Naive thymus-derived CD4-positive, alpha-beta T cell (primary cell): Measurements from ENCODE around the gene ACP5. TPM values are rescaled to one million over a fixed set of nuclear protein-coding genes. Genes with fewer than 3 reads are reported as not detected.
"Not testable (repeated sequence)": the region's sequence is repeated elsewhere in the genome, so short reads cannot be mapped to it uniquely, and the experiment has no call there.

Source experiments
- ATAC-seq: fragments of 150-1000 bp; cut with Tn5 transposase; 2 replicates; pipeline ENCODE4 v1.10.0; 2021; ENCODE audit warnings: mild to moderate bottlenecking, moderate library complexity
- CTCF ChIA-PET: fragments of 350-600 bp; sonication (Branson Sonifier 250); formaldehyde crosslinking; loops from one replicate; lab custom pipeline; 2021; ENCODE audit warnings: antibody characterized with exemption; lab: Charles Lee
- POLR2A ChIA-PET: fragments of 350-600 bp; sonication (Branson Sonifier 250); formaldehyde crosslinking; loops from one replicate; lab custom pipeline; 2021; ENCODE audit warnings: antibody characterized with exemption, inconsistent platforms; lab: Charles Lee
- DNase-seq, 9 donors: peaks; one replicate each; pipeline versions ENCODE4 v3.0.0 to v3.0.0-alpha.2; 2020 to 2022; ENCODE audit warnings: mixed read lengths in 1 of 9
- H3K27ac ChIP-seq: one replicate; pipeline ENCODE4 v1.7.0; 2013; ENCODE audit warnings: mild to moderate bottlenecking, low read depth, low read length, moderate library complexity
- H3K27me3 ChIP-seq, 2 donors: one replicate each; pipeline ENCODE4 v1.7.0; 2013; ENCODE audit warnings: low read length in 2 of 2, mild to moderate bottlenecking in 2 of 2, moderate library complexity in 2 of 2; ENCODE audit not compliant: control insufficient read depth in 2 of 2, insufficient read depth in 2 of 2
- H3K36me3 ChIP-seq, 3 experiments: 1 replicate in 2 of 3; 2 replicates in 1 of 3; pipeline ENCODE4 v1.7.0; 2013; ENCODE audit warnings: low read length in 3 of 3, mild to moderate bottlenecking in 3 of 3, moderate library complexity in 1 of 3; ENCODE audit not compliant: insufficient read depth in 3 of 3, control insufficient read depth in 2 of 3
- H3K4me1 ChIP-seq, 2 donors: one replicate each; pipeline ENCODE4 v1.7.0; 2013; ENCODE audit warnings: low read length in 2 of 2, mild to moderate bottlenecking in 2 of 2, moderate library complexity in 1 of 2; ENCODE audit not compliant: control insufficient read depth in 2 of 2, insufficient read depth in 2 of 2
- H3K4me3 ChIP-seq: 2 replicates; pipeline ENCODE4 v1.7.0; 2013; ENCODE audit warnings: mild to moderate bottlenecking, low read length
- H3K9me3 ChIP-seq, 3 experiments: 1 replicate in 2 of 3; 2 replicates in 1 of 3; pipeline ENCODE4 v1.7.0; 2013; ENCODE audit warnings: low read length in 3 of 3; ENCODE audit not compliant: control insufficient read depth in 2 of 3
- H3K27ac Mint-ChIP-seq, 9 donors: one replicate each; pipeline ENCODE4 v1.8.0; 2020 to 2022; ENCODE audit warnings: mixed read lengths in 9 of 9, mild to moderate bottlenecking in 8 of 9, moderate library complexity in 5 of 9, inconsistent platforms in 2 of 9
- H3K27me3 Mint-ChIP-seq, 5 donors: one replicate each; pipeline ENCODE4 v1.8.0; 2021 to 2022; ENCODE audit warnings: mixed read lengths in 5 of 5, mild to moderate bottlenecking in 1 of 5
- H3K36me3 Mint-ChIP-seq, 5 donors: one replicate each; pipeline ENCODE4 v1.8.0; 2020 to 2022; ENCODE audit warnings: mixed read lengths in 5 of 5, mild to moderate bottlenecking in 3 of 5, inconsistent platforms in 1 of 5
- H3K4me1 Mint-ChIP-seq, 7 donors: one replicate each; pipeline ENCODE4 v1.8.0; 2020 to 2022; ENCODE audit warnings: mixed read lengths in 7 of 7, mild to moderate bottlenecking in 3 of 7, inconsistent platforms in 1 of 7
- H3K4me3 Mint-ChIP-seq, 10 donors: one replicate each; pipeline ENCODE4 v1.8.0; 2020 to 2022; ENCODE audit warnings: mild to moderate bottlenecking in 10 of 10, mixed read lengths in 10 of 10, moderate library complexity in 6 of 10, inconsistent platforms in 2 of 10
- H3K9me3 Mint-ChIP-seq, 11 donors: one replicate each; pipeline ENCODE4 v1.8.0; 2020 to 2022; ENCODE audit warnings: mixed read lengths in 11 of 11, mild to moderate bottlenecking in 4 of 11, inconsistent platforms in 1 of 11, moderate library complexity in 1 of 11
- intact Hi-C, 2 donors: fragments of 100-400 bp; cut with micrococcal nuclease; formaldehyde crosslinking; loops; one replicate each; pipeline ENCODE4 v1.15.1; 2023
- polyA plus RNA-seq, 2 donors: library from polyadenylated mRNA; unstranded; fragments of 300-500 nt; fragmentation: Illumina TruSeq; gene quantifications; one replicate each; pipeline ENCODE4 v1.2.3, GENCODE V29; 2021
- total RNA-seq, 6 experiments: library from RNA in 5 of 6; stranded (reverse) in 5 of 6; gene quantifications; 1 replicate in 5 of 6; 2 replicates in 1 of 6; pipeline ENCODE4 v1.2.3 and lab custom pipeline; 2021 to 2026

Gene ACP5
- total and polyA plus RNA-seq, 7 experiments from 2014 or later: 14.7 to 29.6 (median 21.5) TPM

DNA sequence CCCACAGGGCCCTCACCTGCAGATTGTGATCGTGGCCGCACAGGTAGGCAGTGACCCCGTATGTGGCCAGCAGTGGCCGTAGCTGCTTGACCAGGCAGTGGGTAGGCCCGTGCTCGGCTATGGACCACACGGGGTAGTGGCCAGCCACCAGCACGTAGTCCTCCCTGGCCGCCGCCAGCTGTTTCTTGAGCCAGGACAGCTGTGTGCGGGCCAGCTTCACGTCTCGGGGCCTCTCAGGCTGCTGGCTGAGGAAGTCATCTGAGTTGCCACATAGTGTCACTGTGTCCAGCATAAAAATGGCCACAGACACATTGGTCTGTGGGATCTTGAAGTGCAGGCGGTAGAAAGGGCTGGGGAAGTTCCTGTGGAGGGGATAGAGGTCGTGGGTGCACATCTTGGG lies 1.2 kb downstream of the ACP5 start:
- Mint-ChIP-seq H3K4me1 (peaks cover 5 to 36% (median 22%) of the 10 kb centered on the region in 7 donors), H3K36me3 (peaks cover 0 to 15% (median 0%) of the 10 kb centered on the region in 5 donors), H3K9me3 (no peaks in the 10 kb centered on the region), H3K27me3 (no peaks in the 10 kb centered on the region), H3K27ac (peak overlapping the region in 6 of 9 donors; percentile 9 to 75 (median 58)), H3K4me3 (peak overlapping the region in 4 of 10 donors; percentile 12 to 45 (median 36))
- Histone ChIP-seq H3K27me3 (no peaks in the 10 kb centered on the region), H3K36me3 (peaks cover 0 to 18% (median 0%) of the 10 kb centered on the region in 3 experiments), H3K4me3 (no peak overlapping the region), H3K4me1 (peaks cover 5 to 29% of the 10 kb centered on the region in 2 donors), H3K27ac (no peak overlapping the region), H3K9me3 (no peaks in the 10 kb centered on the region)
- DNase-seq: no peak
- no peak for ATAC-seq
- ChIA-PET POLR2A (no interaction called here), CTCF (interaction anchor here (0.5 to 0.6 kb wide), 2 partner anchors 32 to 586 kb away, joined by 3 to 4 read pairs; partner anchors contain the start of gene ZNF136)
- intact Hi-C loops: no loop called here

- H3K27ac ChIP-seq: no peak overlapping the region
- Mint-ChIP-seq H3K4me1 (peaks cover 0 to 23% (median 16%) of the 10 kb centered on the region in 7 donors), H3K36me3 (peaks cover 0 to 15% (median 0%) of the 10 kb centered on the region in 5 donors), H3K4me3 (no peak overlapping the region), H3K27me3 (no peaks in the 10 kb centered on the region), H3K9me3 (no peaks in the 10 kb centered on the region), H3K27ac (peak overlapping the region in 3 of 9 donors; percentile 25 to 55 (median 48))
- DNase-seq: no peak
- peaks cover 0 to 18% (median 0%) of the 10 kb centered on the region in 3 experiments for H3K36me3 ChIP-seq
- CTCF ChIA-PET: interaction anchor here (0.5 kb wide), 1 partner anchor 1154 kb away, joined by 4 read pairs; no protein-coding TSS in a partner anchor
- intact Hi-C loops: no loop called here
- no peak for ATAC-seq
- POLR2A ChIA-PET: no interaction called here
- H3K4me3 ChIP-seq: no peak overlapping the region
- H3K27me3 ChIP-seq: no peaks in the 10 kb centered on the region
- H3K4me1 ChIP-seq: peaks cover 5 to 14% of the 10 kb centered on the region in 2 donors
- no peaks in the 10 kb centered on the region for H3K9me3 ChIP-seq
Measured at GRCh38 chr19:11574689-11575088, 2.8 kb downstream of the ACP5 start.

- Mint-ChIP-seq H3K4me1 (peaks cover 0 to 18% (median 15%) of the 10 kb centered on the region in 7 donors), H3K36me3 (peaks cover 0 to 15% (median 0%) of the 10 kb centered on the region in 5 donors)
- H3K36me3 ChIP-seq: peaks cover 0 to 18% (median 0%) of the 10 kb centered on the region in 3 experiments
- H3K27ac Mint-ChIP-seq, H3K4me3 Mint-ChIP-seq, POLR2A ChIA-PET, H3K4me3 ChIP-seq, CTCF ChIA-PET, H3K4me1 ChIP-seq, DNase-seq, H3K9me3 ChIP-seq, H3K27ac ChIP-seq, intact Hi-C loops, H3K27me3 ChIP-seq, H3K9me3 Mint-ChIP-seq, ATAC-seq, H3K27me3 Mint-ChIP-seq: not testable (repeated sequence)
Measured at GRCh38 chr19:11573763-11574162, 3.7 kb downstream of the ACP5 start.

DNA sequence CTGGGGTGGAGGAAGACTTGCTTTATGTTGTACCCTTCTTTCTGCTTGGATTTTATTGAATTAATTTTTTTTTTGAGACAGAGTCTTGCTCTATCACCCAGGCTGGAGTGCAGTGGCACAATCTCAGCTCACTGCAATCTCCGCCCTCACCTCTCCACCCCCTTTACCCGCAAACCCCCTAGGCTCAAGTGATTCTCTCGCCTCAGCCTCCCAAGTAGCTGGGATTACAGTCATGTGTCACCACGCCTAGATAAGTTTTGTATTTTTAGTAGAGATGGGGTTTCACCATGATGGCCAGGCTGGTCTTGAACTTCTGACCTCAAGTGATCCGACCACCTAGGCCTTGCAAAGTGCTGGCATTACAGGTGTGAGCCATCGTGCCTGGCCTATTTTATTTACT lies 4.1 kb downstream of the ACP5 start:
- H3K9me3 Mint-ChIP-seq, DNase-seq, H3K4me1 ChIP-seq, intact Hi-C loops, H3K27me3 ChIP-seq, H3K27ac ChIP-seq, H3K4me3 Mint-ChIP-seq, ATAC-seq, H3K9me3 ChIP-seq, H3K27me3 Mint-ChIP-seq, H3K4me3 ChIP-seq: not testable (repeated sequence)
- Mint-ChIP-seq H3K36me3 (peaks cover 0 to 15% (median 0%) of the 10 kb centered on the region in 5 donors), H3K27ac (peak overlapping the region in 1 of 9 donors; percentile 62), H3K4me1 (peaks cover 0 to 18% (median 14%) of the 10 kb centered on the region in 7 donors)
- CTCF ChIA-PET: interaction anchor here (0.6 kb wide), 1 partner anchor 12 kb away, joined by 3 read pairs; no protein-coding TSS in a partner anchor
- POLR2A ChIA-PET: interaction anchor here (0.6 kb wide), 1 partner anchor 142 kb away, joined by 4 read pairs; no protein-coding TSS in a partner anchor
- peaks cover 0 to 18% (median 0%) of the 10 kb centered on the region in 3 experiments for H3K36me3 ChIP-seq

GRCh38 chr19:11570039-11570462 lies 7.4 kb downstream of the ACP5 start:
- Mint-ChIP-seq H3K36me3 (peaks cover 0 to 11% (median 4%) of the 10 kb centered on the region in 5 donors), H3K27me3 (no peaks in the 10 kb centered on the region), H3K9me3 (no peaks in the 10 kb centered on the region), H3K4me1 (peaks cover 0 to 6% (median 0%) of the 10 kb centered on the region in 7 donors), H3K27ac (no peak overlapping the region), H3K4me3 (no peak overlapping the region)
- intact Hi-C loops: no loop called here
- DNase-seq: no peak
- H3K4me3 ChIP-seq: no peak overlapping the region
- CTCF ChIA-PET: interaction anchor here (0.6 kb wide), 1 partner anchor 1102 kb away, joined by 4 read pairs; no protein-coding TSS in a partner anchor
- H3K27ac ChIP-seq: no peak overlapping the region
- H3K27me3 ChIP-seq: no peaks in the 10 kb centered on the region
- POLR2A ChIA-PET: no interaction called here
- H3K4me1 ChIP-seq: no peaks in the 10 kb centered on the region
- ATAC-seq: no peak
- no peaks in the 10 kb centered on the region for H3K9me3 ChIP-seq
- H3K36me3 ChIP-seq: peaks cover 0 to 4% (median 0%) of the 10 kb centered on the region in 3 experiments

GRCh38 chr19:11566164-11566563 lies 11.3 kb downstream of the ACP5 start:
- Mint-ChIP-seq H3K4me1 (peaks cover 0 to 9% (median 6%) of the 10 kb centered on the region in 7 donors), H3K9me3 (no peaks in the 10 kb centered on the region), H3K36me3 (peaks cover 0 to 8% (median 4%) of the 10 kb centered on the region in 5 donors), H3K27me3 (no peaks in the 10 kb centered on the region), H3K27ac (no peak overlapping the region), H3K4me3 (no peak overlapping the region)
- no peaks in the 10 kb centered on the region for H3K27me3 ChIP-seq
- no peak overlapping the region for H3K27ac ChIP-seq
- DNase-seq (no peak), ATAC-seq (no peak)
- intact Hi-C loops: no loop called here
- ChIA-PET POLR2A (no interaction called here), CTCF (interaction anchor here (0.7 kb wide), 1 partner anchor 19 kb away, joined by 5 read pairs; no protein-coding TSS in a partner anchor)
- H3K4me1 ChIP-seq: no peaks in the 10 kb centered on the region
- H3K36me3 ChIP-seq: no peaks in the 10 kb centered on the region
- H3K4me3 ChIP-seq: no peak overlapping the region
- H3K9me3 ChIP-seq: no peaks in the 10 kb centered on the region

GRCh38 chr19:11565649-11565980 lies 11.8 kb downstream of the ACP5 start:
- POLR2A ChIA-PET, ATAC-seq, H3K4me1 ChIP-seq, H3K27ac ChIP-seq, intact Hi-C loops, H3K36me3 Mint-ChIP-seq, H3K36me3 ChIP-seq, H3K9me3 Mint-ChIP-seq, H3K4me3 Mint-ChIP-seq, DNase-seq, H3K27me3 Mint-ChIP-seq, H3K4me3 ChIP-seq, CTCF ChIA-PET, H3K27me3 ChIP-seq, H3K9me3 ChIP-seq, H3K27ac Mint-ChIP-seq: not testable (repeated sequence)
- H3K4me1 Mint-ChIP-seq: peaks cover 1 to 12% (median 8%) of the 10 kb centered on the region in 7 donors
